ENCODE results near the gene GALNT16. TPM values are rescaled to one million over a fixed set of nuclear protein-coding genes. Genes with fewer than 3 reads are reported as not detected.

The GALNT16 gene
- total and polyA plus RNA-seq, 2 donors (not counting 1 experiment from before 2014, with no cell fraction given), result 0.09 to 3.4 TPM

- no peaks in the 10 kb centered on the region for H3K9me3 ChIP-seq (ENCODE audit: control extremely low read depth in 1 of 3, control insufficient read depth in 2 of 3, insufficient read depth in 1 of 3, low read length in 2 of 3)
- ChIA-PET CTCF (interaction anchor here (0.5 to 1.8 kb wide), 3 partner anchors 11 to 1204 kb away, joined by 3 to 4 read pairs (median 3); no protein-coding TSS in a partner anchor), POLR2A (no interaction called here)
- TF ChIP-seq CTCF (IDR thresholded peaks at IDR 0.05), result no peak
- TF ChIP-seq EZH2 (IDR thresholded peaks at IDR 0.05; ENCODE audit: borderline replicate concordance, insufficient read depth, low read depth, low read length, poor library complexity, severe bottlenecking), result no peak
- ATAC-seq (ENCODE audit: low read depth) (no peak), DNase-seq (no peak)
- H3K4me2 ChIP-seq (replicated peaks; ENCODE audit: low read depth, low read length, poor library complexity, severe bottlenecking), result no peak overlapping the region
- no peaks in the 10 kb centered on the region for H4K20me1 ChIP-seq (ENCODE audit: control insufficient read depth, insufficient read depth, low read length, poor library complexity, severe bottlenecking)
- H3K27me3 Mint-ChIP-seq, result no peaks in the 10 kb centered on the region
- H3K9me3 Mint-ChIP-seq (ENCODE audit: insufficient read depth), result no peaks in the 10 kb centered on the region
- no peak overlapping the region for H3K4me3 Mint-ChIP-seq
- 83% methylated on average over 3 of the region's 3 CpGs for WGBS (ENCODE audit: insufficient coverage)
- no peak overlapping the region for H3K9ac ChIP-seq (ENCODE audit: low read length)
- H3K4me1 ChIP-seq (ENCODE audit: control insufficient read depth in 2 of 2, insufficient read depth in 2 of 2, low read length in 2 of 2), result peaks cover 1 to 2% of the 10 kb centered on the region in 2 donors
- H2AFZ ChIP-seq (ENCODE audit: insufficient read depth, low read depth, low read length, poor library complexity, severe bottlenecking), result no peak overlapping the region
- no peaks in the 10 kb centered on the region for H3K79me2 ChIP-seq (ENCODE audit: control insufficient read depth, insufficient read depth, low read length)
- H3K27ac Mint-ChIP-seq, result no peak overlapping the region
- no peak overlapping the region for H3K4me3 ChIP-seq (ENCODE audit: control extremely low read depth in 1 of 5, extremely low read depth in 1 of 5, insufficient read depth in 1 of 5, low read depth in 2 of 5, low read length in 4 of 5)
- peaks cover 0 to 5% (median 1%) of the 10 kb centered on the region in 4 experiments for H3K27me3 ChIP-seq (replicated peaks in 1 of 4; ENCODE audit: control extremely low read depth in 1 of 4, control insufficient read depth in 3 of 4, insufficient read depth in 4 of 4, low read length in 3 of 4)
- H3K36me3 ChIP-seq (replicated peaks in 1 of 2; ENCODE audit: control extremely low read depth in 1 of 2, control insufficient read depth in 1 of 2, extremely low read depth in 1 of 2, insufficient read depth in 2 of 2, low read length in 1 of 2), result no peaks in the 10 kb centered on the region
- intact Hi-C loops (cut with micrococcal nuclease), result no loop called here
- H3K4me1 Mint-ChIP-seq, result peaks cover 3% of the 10 kb centered on the region
- no peak overlapping the region for H3K27ac ChIP-seq (ENCODE audit: low read length in 2 of 2)
Observed at GRCh38 chr14:69366069-69366468, 106.1 kb downstream of the GALNT16 start.

GRCh38 chr14:69366761-69367160 lies 106.8 kb downstream of the GALNT16 start:
- Histone ChIP-seq H3K36me3 (replicated peaks in 1 of 2; ENCODE audit: control extremely low read depth in 1 of 2, control insufficient read depth in 1 of 2, extremely low read depth in 1 of 2, insufficient read depth in 2 of 2, low read length in 1 of 2) (no peaks in the 10 kb centered on the region), H3K4me1 (ENCODE audit: control insufficient read depth in 2 of 2, insufficient read depth in 2 of 2, low read length in 2 of 2) (no peaks in the 10 kb centered on the region), H2AFZ (ENCODE audit: insufficient read depth, low read depth, low read length, poor library complexity, severe bottlenecking) (no peak overlapping the region), H4K20me1 (ENCODE audit: control insufficient read depth, insufficient read depth, low read length, poor library complexity, severe bottlenecking) (no peaks in the 10 kb centered on the region), H3K27ac (ENCODE audit: low read length in 2 of 2) (no peak overlapping the region), H3K4me3 (ENCODE audit: control extremely low read depth in 1 of 5, extremely low read depth in 1 of 5, insufficient read depth in 1 of 5, low read depth in 2 of 5, low read length in 4 of 5) (no peak overlapping the region), H3K27me3 (replicated peaks in 1 of 4; ENCODE audit: control extremely low read depth in 1 of 4, control insufficient read depth in 3 of 4, insufficient read depth in 4 of 4, low read length in 3 of 4) (peaks cover 0 to 5% (median 1%) of the 10 kb centered on the region in 4 experiments), H3K9ac (ENCODE audit: low read length) (no peak overlapping the region), H3K79me2 (ENCODE audit: control insufficient read depth, insufficient read depth, low read length) (no peaks in the 10 kb centered on the region), H3K4me2 (replicated peaks; ENCODE audit: low read depth, low read length, poor library complexity, severe bottlenecking) (no peak overlapping the region), H3K9me3 (ENCODE audit: control extremely low read depth in 1 of 3, control insufficient read depth in 2 of 3, insufficient read depth in 1 of 3, low read length in 2 of 3) (no peaks in the 10 kb centered on the region)
- no peak overlapping the region for H3K27ac Mint-ChIP-seq
- no peaks in the 10 kb centered on the region for H3K9me3 Mint-ChIP-seq (ENCODE audit: insufficient read depth)
- no peak overlapping the region for H3K4me3 Mint-ChIP-seq
- intact Hi-C loops (cut with micrococcal nuclease), result no loop called here
- ChIA-PET POLR2A (no interaction called here), CTCF (interaction anchor here (0.5 to 1.2 kb wide), 2 partner anchors 12 to 1203 kb away, joined by 3 read pairs; no protein-coding TSS in a partner anchor)
- no peaks in the 10 kb centered on the region for H3K27me3 Mint-ChIP-seq
- ATAC-seq (ENCODE audit: low read depth) (no peak), DNase-seq (no peak)
- H3K4me1 Mint-ChIP-seq, result no peaks in the 10 kb centered on the region
- 100% methylated on average over 4 of the region's 4 CpGs for WGBS (ENCODE audit: insufficient coverage)
- no peak for TF ChIP-seq EZH2 (IDR thresholded peaks at IDR 0.05; ENCODE audit: borderline replicate concordance, insufficient read depth, low read depth, low read length, poor library complexity, severe bottlenecking)
- TF ChIP-seq CTCF (IDR thresholded peaks at IDR 0.05), result no peak
